A549 (cell line): Measurements from ENCODE around the gene RAMP1. TPM values are rescaled to one million over a fixed set of nuclear protein-coding genes. Genes with fewer than 3 reads are reported as not detected.

ENCODE experiments used
- ATAC-seq, 2 experiments: fragments of 200-7000 bp in 1 of 2; fragments of >200 bp in 1 of 2; cut with Nextera tagmentation in 1 of 2; cut with Tn5 transposase in 1 of 2; 3 replicates each; pipeline versions ENCODE4 v1.8.0 to v1.9.1; 2018 to 2020; ENCODE audit warnings: mild to moderate bottlenecking in 1 of 2, moderate library complexity in 1 of 2
- CTCF ChIA-PET: fragments of 300-600 bp; sonication (Branson Sonifier 250); formaldehyde crosslinking; extraction: SDS; loops from one replicate; lab custom pipeline; 2021; ENCODE audit warnings: antibody characterized with exemption, inconsistent platforms; lab: Yijun Ruan, JAX
- POLR2A ChIA-PET: fragments of 350-600 bp; formaldehyde crosslinking; extraction: SDS; loops from one replicate; lab custom pipeline; 2021; ENCODE audit warnings: antibody characterized with exemption, inconsistent platforms; lab: Yijun Ruan, JAX
- DNase-seq, 2 experiments: peaks; one replicate each; pipeline versions ENCODE4 v3.0.0 to v3.0.0-alpha.2; 2011 to 2016; ENCODE audit warnings: low read depth in 1 of 2, low spot score in 1 of 2
- FAIRE-seq: peaks from 2 replicates; lab custom pipeline; 2011; peaks lifted over from hg19 to GRCh38; lab: Jason Lieb, UNC
- H3K27ac ChIP-seq, 2 experiments: fragments of >200 bp; sonication (Bioruptor Twin); formaldehyde crosslinking; 3 replicates each; pipeline ENCODE4 v1.5.1; 2016 to 2017
- H3K4me1 ChIP-seq: fragments of >200 bp; sonication (Bioruptor Twin); formaldehyde crosslinking; 3 replicates; pipeline ENCODE4 v1.6.1; 2016
- H3K4me2 ChIP-seq: fragments of >200 bp; sonication (Bioruptor Twin); formaldehyde crosslinking; 3 replicates; pipeline ENCODE4 v1.6.1; 2016
- H3K4me3 ChIP-seq: fragments of >200 bp; sonication (Bioruptor Twin); formaldehyde crosslinking; 3 replicates; pipeline ENCODE4 v1.5.1; 2016
- H3K9me3 ChIP-seq: fragments of >200 bp; sonication (Bioruptor Twin); formaldehyde crosslinking; 3 replicates; pipeline ENCODE4 v1.6.1; 2016
- CHD4 ChIP-seq: fragments of 200-600 bp; sonication (generic); IDR thresholded peaks from 2 replicates; pipeline ENCODE4 v1.6.1; 2016; ENCODE audit warnings: antibody characterized with exemption, mild to moderate bottlenecking, borderline replicate concordance
- ELK1 ChIP-seq: fragments of 150-350 bp; IDR thresholded peaks from 2 replicates; pipeline ENCODE4 v1.6.1; 2014; ENCODE audit warnings: low read depth, mild to moderate bottlenecking, low read length
- ESRRA ChIP-seq: fragments of 150-350 bp; IDR thresholded peaks from 2 replicates; pipeline ENCODE4 v1.6.1; 2014; ENCODE audit warnings: mild to moderate bottlenecking, low read length, borderline replicate concordance
- FOSL2 ChIP-seq, 2 experiments: fragments of 450-650 bp in 1 of 2; fragments of >200 bp in 1 of 2; sonication (Bioruptor Twin) in 1 of 2; formaldehyde crosslinking; IDR thresholded peaks; 2 replicates each; pipeline versions ENCODE4 v1.5.0 to v1.6.1; 2016 to 2020; ENCODE audit warnings: mild to moderate bottlenecking in 1 of 2, moderate library complexity in 1 of 2
- GATA3 ChIP-seq: IDR thresholded peaks from 2 replicates; pipeline ENCODE4 v1.6.1; 2012; ENCODE audit warnings: borderline replicate concordance
- HEYL ChIP-seq: fragments of 250-450 bp; sonication (Bioruptor Pico); IDR thresholded peaks from 2 replicates; pipeline ENCODE4 v1.8.0; 2021; ENCODE audit warnings: mild to moderate bottlenecking, moderate library complexity
- HOXB5 ChIP-seq: fragments of 250-450 bp; sonication (Bioruptor Pico); IDR thresholded peaks from 2 replicates; pipeline ENCODE4 v1.5.0; 2020; ENCODE audit warnings: mild to moderate bottlenecking, moderate library complexity
- POLR2A ChIP-seq: IDR thresholded peaks from 2 replicates; pipeline ENCODE4 v1.6.1; 2012; ENCODE audit warnings: mild to moderate bottlenecking, low read length
- RFX5 ChIP-seq: fragments of 450-650 bp; IDR thresholded peaks from 2 replicates; pipeline ENCODE4 v1.7.1; 2014; ENCODE audit warnings: antibody characterized with exemption, mild to moderate bottlenecking, moderate library complexity
- SMC3 ChIP-seq: fragments of >200 bp; sonication (Bioruptor Twin); formaldehyde crosslinking; IDR thresholded peaks from 3 replicates; pipeline ENCODE4 v1.6.1; 2018; ENCODE audit warnings: inconsistent platforms
- SREBF2 ChIP-seq: fragments of 450-650 bp; IDR thresholded peaks from 2 replicates; pipeline ENCODE4 v1.6.1; 2014; ENCODE audit warnings: mild to moderate bottlenecking, moderate library complexity
- TP53 ChIP-seq: fragments of 250-450 bp; sonication (Bioruptor Pico); IDR thresholded peaks from 2 replicates; pipeline ENCODE4 v1.5.0; 2021; ENCODE audit warnings: mild to moderate bottlenecking, moderate library complexity
- ZC3H11A ChIP-seq: fragments of 450-650 bp; IDR thresholded peaks from 2 replicates; pipeline ENCODE4 v1.6.1; 2014; ENCODE audit warnings: antibody characterized with exemption, mild to moderate bottlenecking
- ZFP36 ChIP-seq: fragments of 450-650 bp; IDR thresholded peaks from 2 replicates; pipeline ENCODE4 v1.6.1; 2014; ENCODE audit warnings: borderline replicate concordance; ENCODE audit not compliant: partially characterized antibody
- WGBS: methylation state at CpG from one replicate; pipeline ENCODE4 v1.1.6; 2017; ENCODE audit errors: missing lambda C conversion rate; 5-methylcytosine and 5-hydroxymethylcytosine counted together
- polyA plus RNA-seq, 4 experiments: library from polyadenylated mRNA; depleted of rRNA in 3 of 4; stranded (reverse); fragments of >200 nt; fragmentation: RNase III in 1 of 4; extraction: RNeasy Plus Mini Kit Qiagen cat#74134 plus additional on column Dnase treatment in 1 of 4; gene quantifications; 2 replicates in 3 of 4; 3 replicates in 1 of 4; pipeline ENCODE4 v1.2.3, GENCODE V29; 2011 to 2017
- TF ChIP-seq, protein P1 (sequence below): IDR thresholded peaks from 2 replicates; pipeline ENCODE4 v1.6.1; 2012; ENCODE audit warnings: low read depth, borderline replicate concordance
- TF ChIP-seq, protein P2 (sequence below): IDR thresholded peaks from 2 replicates; pipeline ENCODE4 v1.6.1; 2012

Gene RAMP1
- polyA plus RNA-seq, 2 of the 4 experiments (the other 2 are of a cell fraction): not detected

DNA sequence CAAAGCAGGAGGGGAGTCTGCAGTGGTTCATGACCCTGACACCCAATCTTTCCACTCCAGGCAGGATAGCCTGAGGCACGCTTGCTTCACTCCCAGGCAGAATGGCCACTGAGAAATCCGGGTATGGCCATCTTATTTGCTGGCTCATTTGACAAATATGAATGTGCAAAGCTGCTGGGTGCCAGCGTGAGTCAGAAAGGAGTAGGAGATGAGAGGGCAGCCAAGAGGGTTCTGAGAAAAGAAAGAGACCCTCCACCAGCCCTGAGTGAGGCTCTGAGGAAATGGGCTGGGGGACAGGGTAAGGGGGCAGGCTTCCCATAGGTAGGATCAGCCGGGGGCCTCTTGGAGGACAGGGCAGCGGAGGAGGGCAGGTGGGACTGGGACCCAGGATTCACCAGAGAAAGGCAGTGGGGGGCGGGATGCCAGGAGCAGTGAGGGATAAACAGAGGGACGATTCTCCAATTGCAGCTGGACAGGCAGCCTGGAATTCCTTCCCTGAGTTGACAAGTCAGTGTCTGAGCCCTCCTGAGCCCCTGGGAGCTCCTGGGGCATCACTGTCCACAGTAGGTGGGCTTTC, 15.2 kb downstream of the RAMP1 start:
- CTCF ChIA-PET: interaction anchor here (0.6 to 2.1 kb wide), 3 partner anchors 10 to 16 kb away, joined by 3 to 5 read pairs (median 3); no protein-coding TSS in a partner anchor
- POLR2A ChIA-PET: no interaction called here
- TF ChIP-seq SMC3 (no peak), RFX5 (no peak), CHD4 (no peak), FOSL2 (IDR thresholded peaks at IDR 0.05) (no peak), FOSL2 (CRISPR knock-in tag; IDR thresholded peaks at IDR 0.05) (no peak), TP53 (CRISPR knock-in tag) (no peak), ZC3H11A (no peak), HOXB5 (CRISPR knock-in tag) (no peak), ZFP36 (no peak)
- peak overlapping the region; percentile 65 for H3K4me2 ChIP-seq
- peak overlapping the region; percentile 58 to 83; a peak in 5 of 6 replicates for H3K27ac ChIP-seq
- ATAC-seq (peak; percentile 63 to 66; a peak in 4 of 6 replicates), DNase-seq (peak in 1 of 2 experiments; percentile 56), FAIRE-seq (no peak)
- WGBS: 46% methylated on average over 7 of the region's 7 CpGs
- no peaks in the 10 kb centered on the region for H3K9me3 ChIP-seq
- H3K4me1 ChIP-seq: peaks cover 21% of the 10 kb centered on the region
- no peak overlapping the region for H3K4me3 ChIP-seq

DNA sequence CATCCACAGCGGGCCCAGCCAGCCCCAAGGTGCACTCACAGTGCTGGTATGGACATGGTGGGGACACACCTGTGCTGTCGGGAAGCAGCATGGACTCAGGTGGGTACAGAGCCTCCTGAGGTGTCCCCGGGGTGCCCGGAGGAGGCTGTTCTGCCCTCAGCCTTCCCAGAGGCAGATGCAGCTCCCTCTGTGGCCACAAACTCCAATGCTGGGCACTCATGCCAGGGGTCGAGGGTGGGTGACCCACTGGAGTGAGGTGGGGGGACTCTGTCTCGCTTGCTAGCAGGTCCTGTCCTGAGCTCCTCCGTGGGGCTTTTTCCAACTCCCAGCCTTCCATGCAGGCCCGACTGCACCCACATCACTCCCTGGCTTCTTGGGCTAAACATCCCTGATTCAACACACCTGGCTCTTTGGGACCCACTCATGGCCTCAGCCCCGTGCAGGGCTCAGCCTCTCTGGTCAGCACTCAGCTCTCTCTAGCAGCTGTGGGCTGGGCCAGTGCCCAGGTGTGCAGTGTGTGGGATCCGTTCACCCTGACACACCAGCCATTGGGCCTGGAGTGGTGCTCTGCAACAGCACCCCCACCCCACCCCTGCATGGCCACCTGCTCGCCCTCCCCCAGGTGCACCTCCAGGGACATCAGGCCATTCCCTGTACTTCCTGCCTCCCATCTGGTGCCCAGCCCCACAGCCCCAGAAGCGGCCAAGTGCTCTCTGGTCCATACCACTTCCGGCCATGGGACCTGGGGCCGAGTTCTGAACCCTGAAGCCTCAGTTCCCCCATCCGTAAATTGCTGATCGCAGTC, 16.0 kb downstream of the RAMP1 start:
- Histone ChIP-seq H3K27ac (peak overlapping the region; percentile 50 to 83; a peak in 5 of 6 replicates), H3K4me1 (peaks cover 21% of the 10 kb centered on the region), H3K4me2 (peak overlapping the region; percentile 65), H3K4me3 (no peak overlapping the region), H3K9me3 (no peaks in the 10 kb centered on the region)
- FAIRE-seq (no peak), DNase-seq (no peak), ATAC-seq (no peak; a peak in 1 of 6 replicates)
- POLR2A ChIA-PET: no interaction called here
- WGBS: 83% methylated on average over 8 of the region's 16 CpGs
- TF ChIP-seq ESRRA (no peak), SREBF2 (no peak), POLR2A (no peak), HEYL (no peak), GATA3 (no peak)
- TF ChIP-seq, protein P1, sequence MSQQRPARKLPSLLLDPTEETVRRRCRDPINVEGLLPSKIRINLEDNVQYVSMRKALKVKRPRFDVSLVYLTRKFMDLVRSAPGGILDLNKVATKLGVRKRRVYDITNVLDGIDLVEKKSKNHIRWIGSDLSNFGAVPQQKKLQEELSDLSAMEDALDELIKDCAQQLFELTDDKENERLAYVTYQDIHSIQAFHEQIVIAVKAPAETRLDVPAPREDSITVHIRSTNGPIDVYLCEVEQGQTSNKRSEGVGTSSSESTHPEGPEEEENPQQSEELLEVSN: no peak
- CTCF ChIA-PET: interaction anchor here (0.6 to 2.1 kb wide), 3 partner anchors 11 to 17 kb away, joined by 3 to 5 read pairs (median 3); no protein-coding TSS in a partner anchor

DNA sequence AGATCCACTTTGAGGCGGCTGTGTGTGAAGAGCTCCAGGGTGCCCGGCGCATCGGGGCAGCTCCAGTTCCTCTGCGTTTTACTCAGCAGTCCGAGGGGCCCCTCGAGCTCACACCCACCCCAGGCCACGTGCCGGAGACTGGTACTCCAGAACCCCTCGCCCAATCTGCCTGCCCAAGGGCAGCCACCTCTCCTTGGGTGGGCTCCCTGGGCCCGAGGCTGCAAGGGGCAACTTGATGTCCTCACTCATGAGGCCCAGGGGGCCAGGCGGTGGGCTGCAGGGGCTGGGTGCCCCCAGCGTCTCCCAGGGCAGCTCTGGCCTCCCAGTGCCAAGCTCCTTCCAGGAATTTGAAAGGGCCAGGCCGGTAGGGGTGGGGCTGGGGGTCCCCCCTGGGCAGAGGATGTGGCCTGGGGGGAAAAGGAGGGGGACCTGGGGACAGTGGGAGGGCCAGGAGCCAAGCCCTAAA, 16.7 kb downstream of the RAMP1 start:
- WGBS: 88% methylated on average over 10 of the region's 14 CpGs
- ATAC-seq (no peak), FAIRE-seq (no peak), DNase-seq (no peak)
- peak overlapping the region in 1 of 2 experiments; percentile 83; a peak in 2 of 6 replicates for H3K27ac ChIP-seq
- ChIA-PET POLR2A (no interaction called here), CTCF (interaction anchor here (1.1 to 2.1 kb wide), 2 partner anchors 11 to 18 kb away, joined by 3 to 5 read pairs; no protein-coding TSS in a partner anchor)
- no peaks in the 10 kb centered on the region for H3K9me3 ChIP-seq
- H3K4me1 ChIP-seq: peaks cover 21% of the 10 kb centered on the region
- H3K4me2 ChIP-seq: no peak overlapping the region
- H3K4me3 ChIP-seq: no peak overlapping the region
- TF ChIP-seq, protein P2, sequence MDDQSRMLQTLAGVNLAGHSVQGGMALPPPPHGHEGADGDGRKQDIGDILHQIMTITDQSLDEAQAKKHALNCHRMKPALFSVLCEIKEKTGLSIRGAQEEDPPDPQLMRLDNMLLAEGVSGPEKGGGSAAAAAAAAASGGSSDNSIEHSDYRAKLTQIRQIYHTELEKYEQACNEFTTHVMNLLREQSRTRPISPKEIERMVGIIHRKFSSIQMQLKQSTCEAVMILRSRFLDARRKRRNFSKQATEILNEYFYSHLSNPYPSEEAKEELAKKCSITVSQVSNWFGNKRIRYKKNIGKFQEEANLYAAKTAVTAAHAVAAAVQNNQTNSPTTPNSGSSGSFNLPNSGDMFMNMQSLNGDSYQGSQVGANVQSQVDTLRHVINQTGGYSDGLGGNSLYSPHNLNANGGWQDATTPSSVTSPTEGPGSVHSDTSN: no peak
- TF ChIP-seq ELK1: no peak
